Keratinocyte (primary cell): ENCODE data around the gene S100A11. TPM values are rescaled to one million over a fixed set of nuclear protein-coding genes. Genes with fewer than 3 reads are reported as not detected.

ENCODE experiments used
- DNase-seq: peaks from one replicate; pipeline ENCODE4 v3.0.0-alpha.2; 2011; ENCODE audit warnings: low read depth, missing footprints, low spot score
- FAIRE-seq: peaks from 2 replicates; lab custom pipeline; 2011; peaks lifted over from hg19 to GRCh38; lab: Jason Lieb, UNC
- H2AFZ ChIP-seq: 2 replicates; pipeline ENCODE4 v1.6.0; 2012; ENCODE audit warnings: low read length, control low read depth, inconsistent platforms; ENCODE audit not compliant: control insufficient read depth
- H3K27ac ChIP-seq: 2 replicates; pipeline ENCODE4 v1.5.1; 2011; ENCODE audit warnings: low read length; ENCODE audit not compliant: control insufficient read depth, insufficient read depth
- H3K27me3 ChIP-seq: 3 replicates; pipeline ENCODE4 v1.6.0; 2011; ENCODE audit warnings: low read length; ENCODE audit not compliant: control insufficient read depth, insufficient read depth; ENCODE audit errors: extremely low read depth
- H3K36me3 ChIP-seq, 2 experiments: 2 replicates in 1 of 2; 3 replicates in 1 of 2; pipeline ENCODE4 v1.5.1; 2011; ENCODE audit warnings: low read length in 2 of 2, mild to moderate bottlenecking in 1 of 2; ENCODE audit not compliant: control insufficient read depth in 2 of 2, insufficient read depth in 2 of 2; ENCODE audit errors: extremely low read depth in 1 of 2
- H3K4me1 ChIP-seq: 3 replicates; pipeline ENCODE4 v1.5.1; 2011; ENCODE audit warnings: low read length; ENCODE audit not compliant: control insufficient read depth, insufficient read depth; ENCODE audit errors: extremely low read depth
- H3K4me2 ChIP-seq: 3 replicates; pipeline ENCODE4 v1.6.0; 2011; ENCODE audit warnings: low read depth, low read length; ENCODE audit not compliant: control insufficient read depth, insufficient read depth; ENCODE audit errors: extremely low read depth
- H3K4me3 ChIP-seq, 3 experiments: fragments of 200-600 bp in 1 of 3; sonication (generic) in 1 of 3; 2 replicates in 2 of 3; 3 replicates in 1 of 3; pipeline ENCODE4 v1.5.1; 2011 to 2016; ENCODE audit warnings: low read length in 3 of 3, mild to moderate bottlenecking in 3 of 3, control low read depth in 2 of 3, inconsistent platforms in 1 of 3, low read depth in 1 of 3, mixed read lengths in 1 of 3, mixed run types in 1 of 3, moderate library complexity in 1 of 3; ENCODE audit not compliant: control insufficient read depth in 2 of 3, insufficient read depth in 2 of 3; ENCODE audit errors: extremely low read depth in 1 of 3
- H3K79me2 ChIP-seq: 2 replicates; pipeline ENCODE4 v1.6.0; 2012; ENCODE audit warnings: low read length; ENCODE audit not compliant: control insufficient read depth, insufficient read depth
- H3K9ac ChIP-seq: 3 replicates; pipeline ENCODE4 v1.6.0; 2011; ENCODE audit warnings: low read length; ENCODE audit not compliant: control insufficient read depth, insufficient read depth; ENCODE audit errors: extremely low read depth
- H3K9me1 ChIP-seq: 3 replicates; pipeline ENCODE4 v1.6.0; 2011; ENCODE audit warnings: low read length; ENCODE audit not compliant: control insufficient read depth, insufficient read depth; ENCODE audit errors: extremely low read depth
- H3K9me3 ChIP-seq: 2 replicates; pipeline ENCODE4 v1.5.1; 2012; ENCODE audit warnings: low read depth, low read length; ENCODE audit not compliant: control insufficient read depth
- H4K20me1 ChIP-seq: 3 replicates; pipeline ENCODE4 v1.6.0; 2011; ENCODE audit warnings: low read length; ENCODE audit not compliant: control insufficient read depth, insufficient read depth; ENCODE audit errors: extremely low read depth
- EZH2 ChIP-seq: IDR thresholded peaks from one replicate; pipeline ENCODE4 v1.6.1; 2012; ENCODE audit warnings: inconsistent platforms, mild to moderate bottlenecking, low read length, moderate library complexity
- dilution Hi-C: fragments of 300-500 bp; cut with MboI; formaldehyde crosslinking; loops from one replicate; pipeline ENCODE4 v1.7.0; 2020; ENCODE audit warnings: low sequenced_read_pairs; ENCODE audit not compliant: extremely low pct_ligation_motif_present
- polyA plus RNA-seq, 5 experiments: library from polyadenylated mRNA; depleted of rRNA in 3 of 5; stranded (reverse) in 3 of 5; stranded (forward) in 1 of 5; unstranded in 1 of 5; fragments of >200 nt; gene quantifications; 1 replicate in 1 of 5; 2 replicates in 3 of 5; 3 replicates in 1 of 5; pipeline versions ENCODE4 v1.2.1 to v1.2.3, GENCODE V29; 2011 to 2012; ENCODE audit warnings: missing spikeins in 2 of 5, low read depth in 1 of 5, low replicate concordance in 1 of 5
- TF ChIP-seq, protein P1 (sequence below), 3 experiments: IDR thresholded peaks in 1 of 3; conservative IDR thresholded peaks in 1 of 3; optimal IDR thresholded peaks in 1 of 3; 2 replicates in 2 of 3; 3 replicates in 1 of 3; pipeline versions ENCODE3 to v1.5.1; 2011; ENCODE audit warnings: low read length in 3 of 3, mild to moderate bottlenecking in 3 of 3, moderate library complexity in 2 of 3, control low read depth in 1 of 3, inconsistent platforms in 1 of 3; ENCODE audit not compliant: insufficient read depth in 2 of 3; ENCODE audit errors: extremely low read depth in 1 of 3

Gene S100A11
- polyA plus RNA-seq, 1 donor (not counting 4 experiments of a cell fraction or from before 2014, with no cell fraction given): 3,230 TPM

DNA sequence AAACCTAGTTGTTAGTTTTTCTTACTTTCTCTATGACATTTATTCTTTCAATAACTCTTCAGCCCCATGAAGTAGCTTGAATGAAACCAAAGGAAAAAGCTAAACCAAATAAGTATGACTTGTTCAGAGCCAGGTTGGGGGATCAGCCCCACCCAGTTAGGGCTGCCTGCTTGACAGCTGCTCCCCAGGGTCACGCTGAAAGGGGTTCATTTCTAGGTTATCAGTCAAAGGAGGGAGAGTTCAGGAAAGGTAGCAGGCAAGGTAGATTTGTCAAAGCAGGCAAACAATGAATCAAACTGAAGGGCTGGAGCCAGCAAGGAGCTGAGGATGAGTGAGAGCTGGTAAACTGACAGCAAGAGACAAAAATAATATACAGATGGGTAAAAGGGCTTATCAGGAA is 3.1 kb upstream of the S100A11 start:
- no peaks in the 10 kb centered on the region for H3K27me3 ChIP-seq
- FAIRE-seq: no peak
- no peak overlapping the region for H3K27ac ChIP-seq
- no peak for TF ChIP-seq EZH2
- TF ChIP-seq, protein P1, sequence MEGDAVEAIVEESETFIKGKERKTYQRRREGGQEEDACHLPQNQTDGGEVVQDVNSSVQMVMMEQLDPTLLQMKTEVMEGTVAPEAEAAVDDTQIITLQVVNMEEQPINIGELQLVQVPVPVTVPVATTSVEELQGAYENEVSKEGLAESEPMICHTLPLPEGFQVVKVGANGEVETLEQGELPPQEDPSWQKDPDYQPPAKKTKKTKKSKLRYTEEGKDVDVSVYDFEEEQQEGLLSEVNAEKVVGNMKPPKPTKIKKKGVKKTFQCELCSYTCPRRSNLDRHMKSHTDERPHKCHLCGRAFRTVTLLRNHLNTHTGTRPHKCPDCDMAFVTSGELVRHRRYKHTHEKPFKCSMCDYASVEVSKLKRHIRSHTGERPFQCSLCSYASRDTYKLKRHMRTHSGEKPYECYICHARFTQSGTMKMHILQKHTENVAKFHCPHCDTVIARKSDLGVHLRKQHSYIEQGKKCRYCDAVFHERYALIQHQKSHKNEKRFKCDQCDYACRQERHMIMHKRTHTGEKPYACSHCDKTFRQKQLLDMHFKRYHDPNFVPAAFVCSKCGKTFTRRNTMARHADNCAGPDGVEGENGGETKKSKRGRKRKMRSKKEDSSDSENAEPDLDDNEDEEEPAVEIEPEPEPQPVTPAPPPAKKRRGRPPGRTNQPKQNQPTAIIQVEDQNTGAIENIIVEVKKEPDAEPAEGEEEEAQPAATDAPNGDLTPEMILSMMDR (optimal IDR thresholded peaks at IDR 0.05 in 1 of 3, IDR thresholded peaks at IDR 0.05 in 1 of 3, conservative IDR thresholded peaks at IDR 0.05 in 1 of 3; ENCODE audit: extremely low read depth in 1 of 3, insufficient read depth in 2 of 3, low read length in 3 of 3): no peak
- no peaks in the 10 kb centered on the region for H3K9me1 ChIP-seq
- no peak for DNase-seq
- H3K36me3 ChIP-seq: peaks cover 3 to 5% of the 10 kb centered on the region in 2 experiments
- no peaks in the 10 kb centered on the region for H4K20me1 ChIP-seq
- H3K4me2 ChIP-seq: no peak overlapping the region
- peaks cover 18% of the 10 kb centered on the region for H3K79me2 ChIP-seq
- dilution Hi-C loops: no loop called here
- H3K9me3 ChIP-seq: no peaks in the 10 kb centered on the region
- H3K4me1 ChIP-seq: peaks cover 8% of the 10 kb centered on the region
- H2AFZ ChIP-seq: no peak overlapping the region
- no peak overlapping the region for H3K4me3 ChIP-seq
- H3K9ac ChIP-seq: no peak overlapping the region

DNA sequence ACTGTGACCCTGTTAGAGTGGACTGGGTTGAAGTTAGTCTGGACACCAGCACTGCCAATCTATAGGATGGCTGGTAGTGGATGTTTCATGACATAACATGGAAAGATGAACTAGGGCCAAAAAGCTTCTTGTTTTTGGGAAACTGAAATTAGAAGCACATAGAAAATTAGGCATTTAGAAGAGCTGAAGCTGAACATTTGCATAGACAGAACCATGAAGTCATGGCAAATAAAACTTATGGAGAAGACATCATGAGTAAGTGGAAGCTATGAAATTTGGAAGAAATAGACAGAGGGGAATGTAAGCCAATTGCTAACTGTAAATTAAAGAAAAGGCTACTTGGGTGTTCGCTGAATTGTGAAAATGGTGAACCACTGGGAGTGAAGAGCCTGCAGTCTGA is 2.7 kb upstream of the S100A11 start:
- H3K4me2 ChIP-seq: no peak overlapping the region
- TF ChIP-seq, protein P1 (optimal IDR thresholded peaks at IDR 0.05 in 1 of 3, IDR thresholded peaks at IDR 0.05 in 1 of 3, conservative IDR thresholded peaks at IDR 0.05 in 1 of 3; ENCODE audit: extremely low read depth in 1 of 3, insufficient read depth in 2 of 3, low read length in 3 of 3): no peak
- no peak for TF ChIP-seq EZH2
- H3K9ac ChIP-seq: no peak overlapping the region
- H3K4me3 ChIP-seq: no peak overlapping the region
- H3K36me3 ChIP-seq: peaks cover 5 to 6% of the 10 kb centered on the region in 2 experiments
- H3K9me1 ChIP-seq: no peaks in the 10 kb centered on the region
- H2AFZ ChIP-seq: no peak overlapping the region
- dilution Hi-C loops: no loop called here
- FAIRE-seq (no peak), DNase-seq (no peak)
- H3K4me1 ChIP-seq: peaks cover 8% of the 10 kb centered on the region
- H4K20me1 ChIP-seq: no peaks in the 10 kb centered on the region
- no peaks in the 10 kb centered on the region for H3K27me3 ChIP-seq
- H3K79me2 ChIP-seq: peaks cover 23% of the 10 kb centered on the region
- H3K9me3 ChIP-seq: no peaks in the 10 kb centered on the region
- H3K27ac ChIP-seq: no peak overlapping the region
